ENCODE measurements around the gene TFB2M. TPM values are rescaled to one million over a fixed set of nuclear protein-coding genes. Genes with fewer than 3 reads are reported as not detected.

Gene TFB2M
- total RNA-seq, 4 donors from 2014 or later, result 6.2 to 17.7 (median 12.4) TPM

DNA sequence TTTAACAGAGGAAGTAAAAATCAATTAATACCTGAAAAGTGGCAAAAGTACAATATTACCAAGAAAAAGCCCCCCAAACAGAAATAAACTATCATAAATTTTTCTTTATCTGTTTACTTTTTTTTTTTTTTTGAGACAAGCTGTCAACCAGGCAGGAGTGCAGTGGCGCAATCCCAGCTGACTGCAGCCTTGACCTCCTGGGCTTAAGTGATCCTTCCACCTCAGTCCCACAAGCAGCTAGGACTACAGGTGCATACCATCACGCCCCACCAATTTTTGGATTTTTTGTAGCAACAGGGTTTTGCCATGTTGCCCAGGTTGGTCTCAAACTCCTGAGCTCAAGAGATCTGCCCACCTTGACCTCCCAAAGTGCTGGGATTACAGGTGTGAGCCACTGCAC lies 8.0 kb downstream of the TFB2M start:
- Histone ChIP-seq H3K27me3 (no peaks in the 10 kb centered on the region), H3K27ac (no peak overlapping the region), H3K36me3 (peaks cover 0 to 95% (median 12%) of the 10 kb centered on the region in 3 donors), H3K4me3 (no peak overlapping the region), H3K4me1 (no peaks in the 10 kb centered on the region), H3K9me3 (no peaks in the 10 kb centered on the region)
- intact Hi-C loops (cut with DNase I), result no loop called here
- WGBS, 2 donors, result 96 to 100% methylated on average over 2 of the region's 2 CpGs
- TF ChIP-seq POLR2A (IDR thresholded peaks at IDR 0.05), result no peak
- TF ChIP-seq, protein P1, sequence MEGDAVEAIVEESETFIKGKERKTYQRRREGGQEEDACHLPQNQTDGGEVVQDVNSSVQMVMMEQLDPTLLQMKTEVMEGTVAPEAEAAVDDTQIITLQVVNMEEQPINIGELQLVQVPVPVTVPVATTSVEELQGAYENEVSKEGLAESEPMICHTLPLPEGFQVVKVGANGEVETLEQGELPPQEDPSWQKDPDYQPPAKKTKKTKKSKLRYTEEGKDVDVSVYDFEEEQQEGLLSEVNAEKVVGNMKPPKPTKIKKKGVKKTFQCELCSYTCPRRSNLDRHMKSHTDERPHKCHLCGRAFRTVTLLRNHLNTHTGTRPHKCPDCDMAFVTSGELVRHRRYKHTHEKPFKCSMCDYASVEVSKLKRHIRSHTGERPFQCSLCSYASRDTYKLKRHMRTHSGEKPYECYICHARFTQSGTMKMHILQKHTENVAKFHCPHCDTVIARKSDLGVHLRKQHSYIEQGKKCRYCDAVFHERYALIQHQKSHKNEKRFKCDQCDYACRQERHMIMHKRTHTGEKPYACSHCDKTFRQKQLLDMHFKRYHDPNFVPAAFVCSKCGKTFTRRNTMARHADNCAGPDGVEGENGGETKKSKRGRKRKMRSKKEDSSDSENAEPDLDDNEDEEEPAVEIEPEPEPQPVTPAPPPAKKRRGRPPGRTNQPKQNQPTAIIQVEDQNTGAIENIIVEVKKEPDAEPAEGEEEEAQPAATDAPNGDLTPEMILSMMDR (IDR thresholded peaks at IDR 0.05), result no peak
- DNase-seq, result no peak

DNA sequence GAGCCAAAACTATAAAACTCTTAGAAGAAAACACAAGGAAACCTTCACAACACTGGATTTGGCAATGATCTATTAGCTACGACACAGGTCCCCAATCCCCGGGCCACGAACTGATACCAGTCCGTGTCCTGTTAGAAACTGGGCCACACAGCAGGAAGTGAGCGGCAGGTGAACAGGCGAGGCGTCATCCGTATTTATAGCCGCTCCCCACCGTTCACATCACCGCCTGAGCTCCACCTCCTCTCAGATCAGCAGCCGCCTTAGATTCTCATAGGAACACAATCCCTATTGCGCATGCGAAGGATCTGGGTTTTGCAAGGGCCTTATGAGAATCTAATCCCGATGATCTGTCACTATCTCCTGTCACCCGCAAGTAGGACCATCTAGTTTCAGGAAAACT lies 11.9 kb downstream of the TFB2M start:
- Histone ChIP-seq H3K27me3 (no peaks in the 10 kb centered on the region), H3K36me3 (peaks cover 0 to 100% (median 20%) of the 10 kb centered on the region in 3 donors), H3K4me1 (no peaks in the 10 kb centered on the region), H3K27ac (no peak overlapping the region), H3K9me3 (no peaks in the 10 kb centered on the region), H3K4me3 (no peak overlapping the region)
- DNase-seq, result no peak
- intact Hi-C loops (cut with DNase I), result no loop called here
- 95 to 97% methylated on average over 13 to 16 of the region's 16 CpGs for WGBS, 2 donors
- no peak for TF ChIP-seq POLR2A (IDR thresholded peaks at IDR 0.05)
- TF ChIP-seq, protein P1 (IDR thresholded peaks at IDR 0.05), result no peak

DNA sequence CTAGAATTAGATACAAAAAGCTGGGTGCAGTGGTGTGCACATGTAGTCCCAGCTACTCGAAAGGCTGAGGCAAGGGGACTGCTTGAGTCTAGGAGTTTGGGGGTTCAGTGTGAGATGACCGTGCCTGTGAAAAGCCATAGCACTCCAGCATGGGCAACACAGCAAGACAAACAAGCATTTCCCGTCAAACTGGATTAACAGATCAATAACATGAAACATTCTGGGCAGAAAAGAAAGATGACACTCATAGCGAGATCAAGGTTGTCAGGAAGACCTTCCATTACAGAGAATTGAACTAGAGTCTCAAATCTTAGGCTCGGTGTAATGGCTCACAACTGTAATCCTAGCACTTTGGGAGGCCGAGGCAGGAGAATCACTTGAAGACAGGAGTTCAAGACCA lies 14.0 kb downstream of the TFB2M start:
- H3K4me1 ChIP-seq, result no peaks in the 10 kb centered on the region
- H3K4me3 ChIP-seq, result no peak overlapping the region
- no peaks in the 10 kb centered on the region for H3K9me3 ChIP-seq
- H3K27ac ChIP-seq, result no peak overlapping the region
- H3K27me3 ChIP-seq, result no peaks in the 10 kb centered on the region
- TF ChIP-seq, protein P1 (IDR thresholded peaks at IDR 0.05), result no peak
- no peak for TF ChIP-seq POLR2A (IDR thresholded peaks at IDR 0.05)
- no peak for DNase-seq
- 83 to 95% methylated on average over 6 of the region's 6 CpGs for WGBS, 2 donors
- H3K36me3 ChIP-seq, result peaks cover 0 to 100% (median 20%) of the 10 kb centered on the region in 3 donors
- intact Hi-C loops (cut with DNase I), result no loop called here

DNA sequence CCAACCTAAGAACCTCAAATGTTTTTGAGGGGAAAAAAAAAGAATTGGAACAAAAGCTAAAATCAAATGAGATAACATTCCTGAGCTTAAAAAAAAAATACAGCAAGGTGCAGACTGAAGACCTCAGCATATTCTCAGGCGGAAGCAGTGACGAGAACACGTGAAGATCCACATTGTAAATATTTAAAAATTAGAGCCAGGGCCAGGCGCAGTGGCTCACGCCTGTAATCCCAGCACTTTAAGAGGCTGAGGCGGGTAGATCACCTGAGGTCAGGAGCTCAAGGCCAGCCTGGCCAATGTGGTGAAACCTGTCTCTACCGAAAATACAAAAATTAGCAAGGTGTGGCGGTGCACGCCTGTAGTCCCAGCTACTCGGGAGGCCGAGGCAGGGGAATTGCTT lies 15.7 kb downstream of the TFB2M start:
- H3K4me1 ChIP-seq, result no peaks in the 10 kb centered on the region
- no peak overlapping the region for H3K4me3 ChIP-seq
- H3K27ac ChIP-seq, result no peak overlapping the region
- no peaks in the 10 kb centered on the region for H3K27me3 ChIP-seq
- no peak for TF ChIP-seq POLR2A (IDR thresholded peaks at IDR 0.05)
- TF ChIP-seq, protein P1 (IDR thresholded peaks at IDR 0.05), result no peak
- intact Hi-C loops (cut with DNase I), result no loop called here
- H3K9me3 ChIP-seq, result no peaks in the 10 kb centered on the region
- H3K36me3 ChIP-seq, result peaks cover 0 to 98% (median 8%) of the 10 kb centered on the region in 3 donors
- DNase-seq, result no peak
- 68 to 70% methylated on average over 11 of the region's 11 CpGs for WGBS, 2 donors

DNA sequence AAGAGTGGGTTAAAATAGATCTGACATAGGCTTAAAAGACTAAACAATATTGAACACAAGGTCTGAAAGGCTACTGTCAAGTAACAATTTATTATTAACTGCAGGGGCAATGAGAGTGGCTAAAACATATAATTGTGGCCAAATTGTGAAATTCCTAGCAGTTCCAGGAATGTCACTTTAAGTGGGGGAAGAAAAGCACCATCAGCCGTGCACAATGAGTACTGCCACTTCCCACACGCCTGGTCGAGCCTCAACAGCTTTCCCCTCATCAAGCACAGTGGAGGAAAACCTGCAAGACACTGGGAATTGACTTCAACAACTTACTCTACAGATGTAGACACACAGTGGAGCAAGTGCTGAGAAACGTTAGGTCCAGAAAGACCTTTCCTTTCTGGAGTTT lies 16.4 kb downstream of the TFB2M start:
- WGBS, 2 donors, result 49 to 59% methylated on average over 4 of the region's 4 CpGs
- Histone ChIP-seq H3K4me1 (no peaks in the 10 kb centered on the region), H3K27me3 (no peaks in the 10 kb centered on the region), H3K9me3 (no peaks in the 10 kb centered on the region), H3K36me3 (peaks cover 0 to 98% (median 8%) of the 10 kb centered on the region in 3 donors), H3K27ac (no peak overlapping the region), H3K4me3 (no peak overlapping the region)
- DNase-seq, result no peak
- TF ChIP-seq, protein P1 (IDR thresholded peaks at IDR 0.05), result no peak
- no peak for TF ChIP-seq POLR2A (IDR thresholded peaks at IDR 0.05)
- intact Hi-C loops (cut with DNase I), result no loop called here
